NCI-H748 treated with DMSO at 0.1 percent for 48 hours (cell line): ENCODE measurements around the gene LRRC59.
"Not testable (repeated sequence)": the region's sequence is repeated elsewhere in the genome, so short reads cannot be mapped to it uniquely, and the experiment has no call there.

ENCODE experiments used
- DNase-seq: peaks from one replicate; lab custom pipeline; 2025; lab: John Stamatoyannopoulos, UW

The LRRC59 gene

DNA sequence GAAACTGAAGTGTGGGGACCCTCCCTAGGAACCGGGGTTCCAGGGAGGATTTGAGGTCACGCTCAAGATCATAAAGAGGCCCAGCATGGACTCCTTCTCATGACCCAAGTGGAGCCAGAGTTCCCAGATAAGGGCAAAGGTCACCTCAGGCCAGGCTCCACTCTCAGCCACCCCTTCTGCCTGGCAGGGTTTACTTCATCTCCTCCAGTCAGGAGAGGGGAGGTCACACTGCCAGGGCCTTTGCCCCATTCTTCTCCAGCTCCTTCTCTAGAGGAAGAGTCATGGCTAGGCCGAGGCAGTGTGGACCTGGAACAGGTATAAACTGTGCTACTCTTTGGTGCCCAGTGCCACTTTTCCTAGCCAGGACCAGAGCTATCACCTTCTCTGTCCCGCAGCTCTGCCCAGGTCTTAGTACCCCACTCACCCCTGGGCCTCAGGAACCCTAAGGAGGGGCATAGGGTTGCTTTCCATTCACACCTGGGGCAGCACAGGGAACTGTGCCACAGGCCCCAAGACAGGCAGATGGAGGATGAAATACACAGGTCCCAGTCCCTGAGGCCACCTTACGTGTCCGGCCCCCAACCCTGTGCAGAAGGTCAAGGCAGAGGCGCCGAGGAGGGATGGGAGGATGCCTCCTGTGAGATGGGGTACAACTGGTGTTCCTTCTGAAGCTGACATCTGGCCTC is 27.8 kb upstream of the LRRC59 start:
- DNase-seq = no peak

DNA sequence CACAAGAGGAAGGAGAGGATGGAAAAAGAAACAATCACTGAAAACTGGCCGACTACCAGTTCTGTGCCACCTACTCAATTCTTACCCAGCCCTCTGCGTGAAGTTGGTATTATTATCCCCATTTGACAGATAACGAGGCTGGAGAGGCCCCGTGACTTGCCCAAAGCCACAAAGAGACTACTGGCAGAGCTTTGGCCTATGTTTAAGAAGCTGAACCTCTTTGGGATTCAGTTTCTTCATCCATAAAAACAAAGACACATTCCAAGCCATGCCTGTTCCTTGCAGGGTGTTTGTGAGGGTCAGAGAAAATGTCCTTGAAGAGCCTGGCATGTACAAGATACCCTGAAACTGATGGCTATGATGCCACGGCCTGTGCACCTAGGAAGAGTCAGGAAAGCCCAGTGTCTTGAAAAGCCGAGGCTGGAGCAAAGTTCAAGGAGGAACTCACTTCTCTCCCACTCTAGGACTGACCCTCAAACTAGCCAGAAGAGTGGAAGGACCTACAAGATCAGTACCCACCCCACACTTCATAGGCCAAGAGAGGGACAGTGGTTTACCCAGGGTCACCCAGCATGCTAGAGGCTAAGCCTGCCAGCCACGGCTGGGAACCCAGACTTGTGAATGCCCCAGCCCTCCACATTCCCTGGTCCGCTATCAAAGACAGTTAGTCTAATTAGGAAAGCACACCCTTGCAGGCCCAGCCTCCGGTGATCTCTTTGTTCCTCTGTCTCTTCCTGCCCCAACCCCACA is 27.1 kb upstream of the LRRC59 start:
- DNase-seq = no peak

DNA sequence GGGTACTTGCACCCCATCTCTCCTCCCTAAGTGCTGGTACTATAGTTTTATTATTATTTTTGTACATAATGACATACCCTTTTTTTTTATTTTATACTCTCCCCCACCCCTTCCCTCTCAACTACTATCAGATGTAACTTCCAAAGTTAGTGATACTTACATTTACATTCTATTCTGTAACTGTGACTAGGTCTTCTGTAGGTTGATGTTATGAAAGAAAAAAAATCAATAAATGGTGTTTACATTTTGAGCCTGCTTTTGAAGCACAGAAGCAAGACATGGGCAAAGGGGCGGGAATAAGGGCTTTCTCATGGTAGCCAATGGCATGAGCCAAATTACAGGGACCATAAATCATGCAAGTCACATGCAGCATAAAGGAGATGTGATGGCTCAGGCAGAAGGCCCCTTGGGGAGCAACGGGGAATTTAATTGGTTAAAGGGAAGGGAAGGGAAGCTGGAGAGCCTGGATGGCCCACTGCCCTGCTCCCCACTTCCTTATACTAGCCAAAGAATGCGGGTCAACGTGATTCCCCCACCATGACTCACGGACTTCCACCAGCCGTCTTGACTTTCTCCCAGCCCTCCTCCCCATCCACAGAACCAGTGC is 26.3 kb upstream of the LRRC59 start:
- DNase-seq = no peak

DNA sequence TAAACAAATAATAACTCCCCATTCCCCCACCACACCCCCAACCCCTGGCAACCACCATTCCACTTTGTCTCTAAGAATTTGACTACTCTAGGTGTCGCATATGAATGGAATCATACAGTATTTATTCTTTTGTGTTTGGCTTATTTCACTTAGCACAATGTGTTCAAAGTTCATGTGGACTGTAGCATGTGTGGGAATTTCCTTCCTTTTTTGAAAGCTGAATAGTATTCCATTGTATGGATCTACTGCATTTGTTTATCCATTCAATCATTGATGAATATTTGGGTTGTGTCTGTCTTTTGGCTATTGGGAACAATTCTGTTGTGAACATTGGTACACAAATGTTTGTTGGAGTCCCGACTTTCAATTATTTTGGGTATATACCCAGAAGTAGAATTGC is 25.4 kb upstream of the LRRC59 start:
- DNase-seq = no peak

DNA sequence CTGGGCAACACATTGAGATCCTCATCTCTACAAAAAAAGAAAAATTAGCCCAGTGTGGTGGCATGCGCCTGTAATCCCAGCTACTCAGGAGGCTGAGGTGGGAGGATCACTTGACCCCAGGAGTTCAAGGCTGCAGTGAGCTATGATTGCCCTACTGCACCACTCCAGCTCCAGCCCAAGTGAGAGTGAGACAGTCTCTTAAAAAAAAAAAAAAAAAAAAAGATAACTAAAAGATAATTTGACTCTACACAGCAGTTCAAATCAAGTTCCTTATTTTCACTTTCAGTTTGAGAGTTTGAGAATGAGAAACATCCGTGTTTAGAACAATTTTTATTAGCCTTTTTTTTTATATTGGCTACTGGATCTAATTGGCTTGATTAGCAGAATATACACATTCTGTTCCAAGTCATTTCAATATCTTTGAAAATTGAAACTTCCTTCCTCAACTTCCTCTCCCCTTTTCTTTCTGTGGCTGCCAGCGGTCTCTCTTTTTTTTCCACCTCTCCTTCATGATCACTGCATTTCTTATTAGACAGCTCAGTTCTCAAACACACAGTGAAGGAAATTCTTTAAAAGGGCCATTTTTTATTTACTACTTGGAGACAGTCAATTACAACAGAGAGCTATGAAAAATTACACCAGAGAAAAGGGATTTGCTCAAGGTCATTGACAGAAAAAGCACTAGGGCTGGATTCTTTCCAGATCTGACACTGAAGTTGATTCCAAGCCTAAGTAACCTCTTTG is 24.2 kb upstream of the LRRC59 start:
- no peak for DNase-seq

DNA sequence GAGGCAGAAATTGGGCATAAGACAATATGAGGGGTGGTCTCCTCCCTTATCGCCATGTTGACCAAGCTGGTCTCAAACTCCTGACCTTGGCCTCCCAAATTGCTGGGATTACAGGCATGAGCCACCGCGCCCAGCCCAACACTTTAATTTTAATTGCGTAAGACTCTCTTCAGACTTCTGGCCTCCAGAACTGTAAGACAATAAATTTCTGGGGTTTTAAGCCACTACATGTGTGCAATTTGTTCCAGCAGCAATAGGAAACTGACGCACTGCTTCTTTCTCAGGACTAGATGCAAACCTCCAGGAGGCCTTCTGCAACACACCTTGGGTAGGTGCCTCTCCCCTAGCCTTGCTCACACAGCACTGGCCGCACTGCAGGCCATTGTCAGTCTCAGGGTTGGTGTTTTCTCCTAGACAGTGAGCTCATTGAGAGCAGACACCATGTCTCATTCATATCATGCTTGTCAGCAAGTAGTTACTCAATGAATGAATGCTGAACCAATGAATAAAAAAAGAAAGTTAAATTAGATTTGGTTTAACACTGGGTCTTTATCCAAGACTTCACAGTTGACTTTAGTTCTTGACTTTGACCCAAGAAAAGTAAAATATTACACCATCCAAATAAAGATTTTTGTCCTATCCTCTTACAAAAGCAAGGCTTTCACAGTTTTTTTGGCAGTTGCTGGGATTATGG is 23.2 kb upstream of the LRRC59 start:
- DNase-seq = no peak

DNA sequence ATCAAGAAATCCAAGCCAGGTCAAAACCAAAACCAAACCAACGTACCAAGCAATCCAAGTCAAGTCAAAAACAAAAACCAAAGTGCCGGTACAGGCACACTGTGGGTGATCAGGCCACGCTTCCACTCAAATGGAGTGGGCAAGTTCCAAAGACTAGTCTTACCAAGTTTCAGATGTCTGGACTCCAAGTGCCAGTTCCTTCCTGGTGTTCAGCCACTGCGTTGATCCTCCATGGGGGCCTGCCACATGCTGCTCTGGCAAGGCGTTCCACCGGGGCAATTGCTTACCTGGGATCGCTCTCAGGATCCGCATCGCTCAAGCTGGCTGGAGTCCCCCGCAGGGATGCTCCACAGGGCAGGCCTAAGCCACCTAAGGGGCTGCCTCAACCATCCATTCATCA is 22.3 kb upstream of the LRRC59 start:
- DNase-seq = not testable (repeated sequence)

DNA sequence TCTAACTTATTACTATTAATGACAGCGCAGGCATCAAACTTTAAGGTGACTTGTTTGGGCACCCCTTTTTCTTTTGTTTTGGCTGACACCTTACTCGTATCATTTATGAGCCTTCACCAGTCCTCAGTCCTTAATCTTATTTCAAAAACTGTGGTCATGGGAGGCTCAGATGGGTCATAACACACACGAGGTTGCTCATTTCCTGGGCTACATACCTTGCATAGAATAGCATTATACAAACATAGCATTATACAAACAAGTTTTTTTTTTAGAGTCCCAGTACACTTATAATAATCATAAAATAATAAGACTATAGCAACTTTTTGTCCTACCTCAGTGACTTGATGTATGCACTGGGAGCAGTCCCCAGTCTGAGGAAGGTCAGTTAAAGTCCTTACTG is 17.5 kb upstream of the LRRC59 start:
- no peak for DNase-seq

DNA sequence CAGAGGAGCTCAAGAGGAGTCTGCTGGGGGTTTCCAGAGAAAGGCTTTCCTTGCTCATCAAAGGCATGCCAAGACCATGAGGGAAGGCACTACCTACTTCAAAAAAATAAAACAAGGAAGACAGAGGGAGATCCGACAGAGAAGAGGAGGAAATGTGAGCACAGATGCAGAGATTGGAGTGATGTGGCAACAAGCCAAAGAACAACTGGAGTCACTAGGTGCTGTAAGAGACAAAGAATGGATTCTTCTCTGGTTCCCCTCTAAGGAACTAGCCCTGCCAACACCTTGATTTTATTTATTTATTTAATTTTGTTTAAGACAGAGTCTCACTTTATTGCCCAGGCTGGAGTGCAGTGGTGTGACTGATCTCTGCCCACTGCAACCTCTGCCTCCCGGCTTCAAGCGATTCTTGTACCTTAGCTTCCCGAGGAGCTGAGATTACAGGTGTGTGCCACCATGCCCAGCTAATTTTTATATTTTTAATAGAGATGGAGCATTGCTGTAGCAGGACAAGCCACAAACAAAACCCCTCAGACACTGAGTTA is 14.9 kb upstream of the LRRC59 start:
- DNase-seq = no peak

DNA sequence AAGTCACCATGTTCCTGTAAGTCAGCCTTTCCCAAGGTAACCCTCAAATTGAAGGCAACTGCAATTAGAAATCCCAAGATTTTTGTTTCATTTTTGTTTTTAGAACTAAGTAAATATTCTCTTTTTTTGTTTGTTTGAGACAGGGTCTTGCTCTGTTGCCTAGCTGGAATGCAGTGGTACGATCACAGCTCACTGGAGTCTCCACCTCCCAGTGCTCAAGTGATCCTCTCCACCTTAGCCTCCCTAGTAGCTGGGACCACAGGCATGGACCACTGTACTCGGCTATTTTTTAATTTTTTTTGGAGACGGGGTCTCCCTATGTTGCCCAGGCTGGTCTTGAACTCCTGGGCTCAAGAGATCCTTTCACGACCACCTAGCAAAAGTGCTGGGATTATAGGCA is 10.6 kb upstream of the LRRC59 start:
- no peak for DNase-seq

DNA sequence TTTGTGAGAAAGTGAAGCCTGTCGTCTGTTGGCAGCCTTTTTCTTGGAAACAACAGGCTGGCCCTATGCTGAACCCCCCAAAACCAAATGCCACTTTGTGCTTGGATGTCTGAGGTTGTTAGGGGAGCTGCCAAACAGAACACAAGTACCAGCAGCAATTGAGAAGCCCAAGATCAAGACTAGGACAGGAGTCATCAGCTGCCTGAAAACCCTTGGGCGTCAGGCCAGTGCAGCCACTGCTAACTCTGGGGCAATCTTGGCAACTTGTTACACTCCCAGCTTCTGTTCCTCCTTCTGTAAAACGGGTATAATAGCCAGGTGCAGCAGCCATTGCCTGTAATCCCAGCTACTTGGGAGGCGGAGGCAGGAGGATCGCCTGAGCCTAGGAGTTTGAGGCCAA is 9.3 kb upstream of the LRRC59 start:
- no peak for DNase-seq

DNA sequence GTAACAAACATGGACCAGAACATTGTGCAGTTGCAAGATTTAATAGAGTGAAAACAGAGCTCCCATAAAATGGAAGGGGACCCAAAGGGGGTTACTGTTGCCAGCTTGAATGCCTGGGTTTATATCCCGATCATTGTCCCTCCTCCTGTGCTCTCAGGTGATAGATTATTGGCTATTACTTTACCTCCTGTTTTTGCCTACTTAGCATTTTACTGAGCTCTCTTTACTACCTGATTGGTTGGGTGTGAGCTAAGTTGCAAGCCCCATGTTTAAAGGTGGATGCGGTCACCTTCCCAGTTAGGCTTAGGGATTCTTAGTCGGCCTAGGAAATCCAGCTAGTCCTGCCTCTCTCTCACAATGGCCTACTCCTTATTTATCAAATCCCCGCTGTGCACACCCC is 8.0 kb upstream of the LRRC59 start:
- DNase-seq = not testable (repeated sequence)

DNA sequence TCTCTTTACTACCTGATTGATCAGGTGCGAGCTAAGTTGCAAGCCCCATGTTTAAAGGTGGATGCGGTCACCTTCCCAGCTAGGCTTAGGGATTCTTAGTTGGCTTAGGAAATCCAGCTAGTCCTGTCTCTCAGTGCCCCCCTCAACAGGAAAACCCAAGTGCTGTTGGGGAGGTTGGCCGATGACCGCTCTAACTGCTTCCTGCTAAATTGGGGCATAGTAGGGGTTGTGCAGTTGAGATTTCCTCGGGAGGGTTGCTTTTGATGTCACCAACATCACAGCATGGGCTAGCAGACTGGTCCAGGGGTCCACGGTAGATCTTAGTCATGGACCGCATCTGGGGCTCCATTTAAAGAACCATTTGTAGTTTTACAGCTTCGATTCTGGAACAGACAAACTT is 2.3 kb upstream of the LRRC59 start:
- not testable (repeated sequence) for DNase-seq

DNA sequence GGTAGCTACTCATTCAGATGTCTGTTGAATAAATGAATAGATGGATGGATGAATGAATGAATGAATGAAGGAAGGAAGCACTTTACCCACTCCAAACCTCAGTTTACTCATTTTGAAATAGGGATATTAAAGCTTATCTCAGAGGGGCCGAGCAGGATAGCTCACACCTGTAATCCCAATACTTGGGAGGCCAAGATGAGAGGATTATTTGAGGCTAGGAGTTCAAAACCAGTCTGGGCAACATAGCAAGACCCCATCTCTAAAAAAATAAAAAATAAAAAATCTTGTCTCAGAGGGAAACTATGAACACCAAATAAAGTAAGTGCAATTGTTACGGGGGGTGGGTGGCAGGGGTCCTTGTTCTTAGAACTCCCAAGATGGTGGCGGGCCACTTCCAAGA is 1.3 kb upstream of the LRRC59 start:
- DNase-seq = not testable (repeated sequence)

DNA sequence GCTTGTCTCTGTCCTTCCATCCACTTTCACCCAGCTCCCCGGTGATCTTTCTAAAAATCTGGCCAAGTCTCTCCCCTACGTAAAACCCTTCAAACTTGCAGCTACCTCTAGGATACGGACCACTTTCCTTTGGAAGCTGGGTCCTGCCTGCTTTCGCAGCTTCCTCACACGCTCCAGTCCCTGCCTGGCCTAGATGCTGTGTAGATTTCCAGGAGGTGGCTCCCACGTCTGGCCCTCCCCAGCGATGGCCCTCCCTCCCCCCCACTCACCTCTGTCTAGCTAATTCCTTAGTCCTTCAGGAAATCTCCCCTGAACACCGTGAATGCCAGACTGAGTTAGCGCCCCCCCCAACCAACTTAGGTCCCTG is 579 bp upstream of the LRRC59 start:
- DNase-seq = no peak

DNA sequence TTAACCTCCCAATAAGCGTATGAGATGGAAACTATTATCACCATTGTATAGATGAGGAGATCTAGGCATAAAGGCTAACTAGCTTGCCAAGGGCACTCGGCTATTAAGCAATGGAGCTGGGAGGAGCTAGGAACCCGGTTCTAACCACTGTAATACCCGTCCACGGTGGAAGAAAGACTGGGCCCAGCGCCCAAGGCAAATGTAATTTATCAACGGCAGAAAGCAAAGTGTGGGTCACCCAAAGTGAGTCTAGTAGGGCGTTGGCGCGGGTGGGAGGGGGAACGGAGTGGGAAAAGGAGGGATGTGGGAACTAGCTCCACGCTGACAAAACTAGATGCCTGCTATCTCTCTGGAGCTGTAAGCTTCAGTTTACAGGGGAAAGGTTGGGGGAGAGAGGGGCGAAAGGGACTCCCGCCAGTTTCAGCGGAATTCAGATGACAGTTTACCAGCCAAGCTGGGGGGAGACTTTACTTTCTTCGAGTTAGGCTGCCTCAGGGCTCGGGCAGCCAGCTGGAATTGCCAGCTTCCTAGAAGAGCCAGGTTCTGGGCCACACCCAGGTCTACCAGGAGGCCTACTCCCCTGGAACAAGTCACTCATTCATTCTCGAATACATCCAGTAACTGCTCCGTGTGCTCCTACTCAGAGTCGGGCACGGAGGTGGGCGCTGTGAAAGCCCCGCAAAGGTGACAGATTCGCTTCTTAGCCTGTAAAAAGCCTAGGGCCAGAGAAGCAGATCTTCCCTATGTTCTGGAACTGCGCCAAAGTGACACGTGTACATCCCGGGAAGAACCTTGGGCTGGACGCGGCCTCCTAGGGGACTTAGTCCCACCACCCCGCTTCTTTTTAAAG is 837 bp downstream of the LRRC59 start:
- DNase-seq = no peak

DNA sequence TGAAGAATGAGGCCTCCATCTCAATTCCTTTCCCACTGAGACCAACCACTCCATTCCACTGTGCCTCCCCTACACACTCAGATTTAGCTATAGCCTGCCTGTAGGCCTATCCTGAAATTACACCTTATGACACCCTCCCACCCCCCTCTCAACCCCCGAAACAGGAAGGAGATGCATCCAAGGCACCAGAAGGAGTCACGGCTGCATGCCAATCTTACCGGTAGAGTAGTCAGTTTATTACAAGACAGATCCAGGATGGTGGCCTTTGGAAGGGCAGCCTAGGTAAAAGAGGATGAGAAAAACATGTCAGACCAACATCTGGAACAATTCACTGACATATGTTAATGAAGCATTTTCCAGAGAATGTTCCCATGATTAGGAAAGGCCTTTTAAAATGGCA is 2.6 kb downstream of the LRRC59 start:
- no peak for DNase-seq

DNA sequence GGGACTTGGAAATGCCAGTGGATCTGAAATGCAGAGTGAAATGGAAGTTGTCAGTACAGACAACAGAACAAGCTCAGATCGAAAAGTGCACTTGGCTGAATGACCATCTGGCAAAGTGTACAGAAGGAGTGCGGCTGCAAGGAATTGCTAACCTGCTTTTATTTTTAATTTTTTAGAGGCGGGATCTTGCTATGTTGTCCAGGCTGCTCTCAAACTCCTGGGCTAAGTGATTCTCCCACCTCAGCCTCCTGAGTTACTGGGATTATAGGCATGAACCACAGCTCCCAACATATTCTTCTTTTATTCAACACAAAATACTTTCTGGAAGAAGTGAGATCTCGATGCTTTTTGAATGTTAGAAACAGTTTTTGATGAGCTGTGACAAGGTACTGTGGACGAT is 3.6 kb downstream of the LRRC59 start:
- DNase-seq = no peak

DNA sequence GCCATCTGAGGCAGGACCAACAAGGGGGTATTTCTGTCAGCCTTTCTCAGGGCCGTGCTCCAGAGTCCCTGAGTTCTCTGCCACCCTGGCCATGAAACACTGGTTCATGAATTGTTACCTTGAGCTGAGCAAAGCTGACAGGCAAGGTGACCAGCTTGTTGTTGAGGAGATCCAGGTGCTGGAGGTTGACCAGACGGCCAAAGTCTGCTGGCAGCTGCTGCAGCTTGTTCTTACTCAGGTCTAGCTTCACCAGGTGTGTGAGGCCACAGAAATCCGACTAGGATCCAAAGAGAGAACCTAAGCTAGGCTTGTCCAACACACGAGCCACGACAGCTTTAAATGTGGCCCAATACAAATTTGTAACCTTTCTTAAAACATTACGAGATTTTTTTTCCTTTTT is 4.7 kb downstream of the LRRC59 start:
- DNase-seq = no peak

DNA sequence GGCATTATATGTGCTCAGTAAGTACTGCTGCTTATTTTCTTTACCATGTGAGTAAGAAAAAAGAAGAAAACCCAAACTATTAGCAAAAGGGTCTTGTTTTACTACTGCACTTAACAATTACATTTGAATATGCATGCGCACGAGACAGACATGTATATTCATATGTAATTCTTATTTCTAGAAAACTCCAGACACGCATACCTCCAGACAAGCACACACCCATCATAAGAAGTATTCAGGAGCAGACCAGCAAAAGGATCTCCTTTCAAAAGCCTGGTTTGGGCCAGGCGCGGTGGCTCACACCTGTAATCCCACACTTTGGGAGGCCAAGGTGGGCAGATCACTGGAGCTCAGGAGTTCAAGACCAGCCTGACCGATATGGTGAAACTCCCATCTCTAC is 7.8 kb downstream of the LRRC59 start:
- no peak for DNase-seq

DNA sequence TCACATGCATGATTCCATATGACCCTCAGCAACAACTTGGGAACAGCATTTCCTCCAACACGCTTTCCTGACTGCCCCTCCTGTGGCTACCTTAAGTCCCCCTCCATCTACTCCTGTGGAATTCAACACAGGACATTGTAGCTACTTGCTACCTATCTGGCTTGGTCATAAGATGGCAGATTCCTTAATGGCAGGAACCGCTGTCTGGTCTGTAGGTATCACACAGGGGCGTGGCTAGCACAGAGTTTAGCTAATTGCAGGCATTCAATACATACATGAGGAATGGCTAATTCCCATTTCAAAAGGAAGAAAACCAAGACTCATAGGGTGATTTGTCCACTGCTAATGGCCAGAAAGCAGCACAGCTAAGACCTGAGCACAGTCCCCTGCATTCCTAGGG is 8.6 kb downstream of the LRRC59 start:
- no peak for DNase-seq
